D721Med (cell line): Measurements from ENCODE around the gene NUP37.

ENCODE experiments used
- DNase-seq: peaks from one replicate; pipeline ENCODE4 v3.0.0; 2011; ENCODE audit warnings: low spot score; ENCODE audit not compliant: insufficient read length
- FAIRE-seq: peaks from 2 replicates; lab custom pipeline; 2011; peaks lifted over from hg19 to GRCh38; lab: Jason Lieb, UNC
- TF ChIP-seq, protein P1 (sequence below): IDR thresholded peaks from 2 replicates; pipeline ENCODE4 v1.5.1; 2012; ENCODE audit warnings: mild to moderate bottlenecking, control low read depth; ENCODE audit not compliant: insufficient read depth; ENCODE audit errors: missing control alignments

Gene NUP37

GRCh38 chr12:102059343-102059742 is 60.6 kb downstream of the NUP37 start:
- FAIRE-seq (no peak), DNase-seq (no peak)
- TF ChIP-seq, protein P1, sequence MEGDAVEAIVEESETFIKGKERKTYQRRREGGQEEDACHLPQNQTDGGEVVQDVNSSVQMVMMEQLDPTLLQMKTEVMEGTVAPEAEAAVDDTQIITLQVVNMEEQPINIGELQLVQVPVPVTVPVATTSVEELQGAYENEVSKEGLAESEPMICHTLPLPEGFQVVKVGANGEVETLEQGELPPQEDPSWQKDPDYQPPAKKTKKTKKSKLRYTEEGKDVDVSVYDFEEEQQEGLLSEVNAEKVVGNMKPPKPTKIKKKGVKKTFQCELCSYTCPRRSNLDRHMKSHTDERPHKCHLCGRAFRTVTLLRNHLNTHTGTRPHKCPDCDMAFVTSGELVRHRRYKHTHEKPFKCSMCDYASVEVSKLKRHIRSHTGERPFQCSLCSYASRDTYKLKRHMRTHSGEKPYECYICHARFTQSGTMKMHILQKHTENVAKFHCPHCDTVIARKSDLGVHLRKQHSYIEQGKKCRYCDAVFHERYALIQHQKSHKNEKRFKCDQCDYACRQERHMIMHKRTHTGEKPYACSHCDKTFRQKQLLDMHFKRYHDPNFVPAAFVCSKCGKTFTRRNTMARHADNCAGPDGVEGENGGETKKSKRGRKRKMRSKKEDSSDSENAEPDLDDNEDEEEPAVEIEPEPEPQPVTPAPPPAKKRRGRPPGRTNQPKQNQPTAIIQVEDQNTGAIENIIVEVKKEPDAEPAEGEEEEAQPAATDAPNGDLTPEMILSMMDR = no peak

- FAIRE-seq (no peak), DNase-seq (no peak)
- TF ChIP-seq, protein P1 = no peak
Observed at GRCh38 chr12:102054345-102054744, 65.6 kb downstream of the NUP37 start.

DNA sequence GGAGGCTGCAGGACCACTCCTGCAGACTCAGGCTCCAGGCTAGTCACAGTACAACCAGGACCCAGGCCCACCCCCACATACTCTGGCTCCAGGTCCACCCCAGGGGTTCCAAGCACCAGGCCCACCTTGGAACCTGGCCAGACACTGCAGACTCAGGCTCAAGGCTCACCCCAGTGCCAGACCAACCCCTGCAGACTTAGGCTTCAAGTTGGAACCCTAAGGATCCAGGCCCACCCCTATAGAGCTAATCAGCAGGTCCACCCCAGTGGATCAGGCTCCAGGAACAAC is 66.9 kb downstream of the NUP37 start:
- DNase-seq (no peak), FAIRE-seq (no peak)
- TF ChIP-seq, protein P1 = no peak

- FAIRE-seq (no peak), DNase-seq (no peak)
- TF ChIP-seq, protein P1 = no peak
Observed at GRCh38 chr12:102052192-102053061, 67.5 kb downstream of the NUP37 start.

DNA sequence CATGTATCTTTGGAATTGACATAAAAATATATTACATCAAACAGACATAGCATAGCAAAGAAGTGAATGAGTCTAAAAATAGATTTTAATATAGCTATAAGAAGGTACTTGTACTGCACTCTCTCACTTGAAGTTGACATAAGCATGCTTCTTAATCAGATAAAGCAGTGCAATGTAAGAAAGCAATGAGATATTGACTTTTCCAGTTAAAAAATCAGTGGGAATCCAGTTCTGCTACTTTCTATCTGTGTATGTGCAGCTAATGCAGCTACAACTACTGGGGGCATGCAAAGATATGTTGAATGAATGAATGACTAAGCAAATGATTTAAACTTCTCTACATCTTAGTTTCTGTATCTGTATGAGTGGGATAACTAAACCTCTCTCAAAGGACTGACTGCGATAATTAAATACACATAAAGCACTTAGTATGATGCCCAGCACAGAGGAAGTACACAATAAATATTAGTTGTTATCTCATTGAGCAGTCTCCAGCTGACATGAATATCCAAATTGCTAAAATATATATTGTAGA is 68.4 kb downstream of the NUP37 start:
- TF ChIP-seq, protein P1 = no peak
- no peak for DNase-seq
- FAIRE-seq = no peak

- TF ChIP-seq, protein P1 = no peak
- FAIRE-seq (no peak), DNase-seq (no peak)
Observed at GRCh38 chr12:102050660-102051430, 69.1 kb downstream of the NUP37 start.
